ENCODE measurements around the gene TAF7L.
A peak's percentile ranks its signal among the peaks of the same experiment; 100 is the strongest.
"Not testable (repeated sequence)": the region's sequence is repeated elsewhere in the genome, so short reads cannot be mapped to it uniquely, and the experiment has no call there.

TAF7L gene, protein sequence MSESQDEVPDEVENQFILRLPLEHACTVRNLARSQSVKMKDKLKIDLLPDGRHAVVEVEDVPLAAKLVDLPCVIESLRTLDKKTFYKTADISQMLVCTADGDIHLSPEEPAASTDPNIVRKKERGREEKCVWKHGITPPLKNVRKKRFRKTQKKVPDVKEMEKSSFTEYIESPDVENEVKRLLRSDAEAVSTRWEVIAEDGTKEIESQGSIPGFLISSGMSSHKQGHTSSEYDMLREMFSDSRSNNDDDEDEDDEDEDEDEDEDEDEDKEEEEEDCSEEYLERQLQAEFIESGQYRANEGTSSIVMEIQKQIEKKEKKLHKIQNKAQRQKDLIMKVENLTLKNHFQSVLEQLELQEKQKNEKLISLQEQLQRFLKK

GRCh38 chrX:101290957-101291603, at the start of gene TAF7L:
TAF7L (minus strand) TSS chrX:101291334; CDS start chrX:101287543, 3,791 bp downstream.
- DNase-seq (ENCODE audit: low read depth) = no peak

DNA sequence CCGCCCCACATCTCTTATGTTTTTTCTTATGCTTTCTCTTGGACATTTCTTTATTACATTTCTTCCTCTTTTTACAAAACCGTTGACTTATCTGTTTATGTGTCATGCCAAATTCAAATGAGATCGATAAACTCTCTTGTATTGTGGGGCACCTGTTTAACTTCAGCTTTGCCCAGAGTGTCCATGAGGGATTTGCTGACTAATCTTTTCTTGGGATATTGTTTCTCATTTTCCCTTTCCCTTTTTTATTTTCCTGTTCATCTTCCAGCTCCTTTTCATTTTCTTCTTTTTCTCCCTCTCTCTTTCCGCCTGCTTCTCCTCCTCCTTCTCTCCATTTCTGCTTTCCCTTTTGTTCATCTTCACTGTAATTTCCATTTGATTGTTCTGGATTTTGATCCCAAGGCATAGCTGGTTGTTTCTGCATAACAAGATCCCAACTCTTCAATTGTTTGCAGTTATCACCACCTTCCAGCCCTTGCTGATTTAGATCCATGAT, 46.7 kb upstream of the TAF7L start:
- DNase-seq (ENCODE audit: low read depth) = no peak

- DNase-seq (ENCODE audit: low read depth) = not testable (repeated sequence)
These were observed 43.2 kb upstream of the TAF7L start for GRCh38 chrX:101334310-101334709.

DNA sequence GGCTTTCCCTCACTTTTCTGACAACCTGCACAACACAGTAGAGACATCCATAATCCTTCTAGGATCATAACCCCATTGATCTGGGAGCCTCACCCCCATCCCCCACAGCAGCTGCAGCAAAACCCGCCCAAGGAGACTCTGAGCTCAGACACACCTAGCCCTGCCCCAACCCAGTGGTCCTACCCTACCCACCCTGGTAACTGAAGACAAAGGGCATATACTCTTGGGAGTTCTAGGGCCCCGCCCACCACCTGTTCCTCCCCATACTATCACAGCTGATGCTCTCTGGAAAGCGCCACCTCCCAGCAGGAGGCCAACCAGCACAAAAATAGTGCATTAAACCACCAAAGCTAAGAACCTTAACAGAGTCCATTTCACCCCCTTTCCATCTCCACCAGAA, 35.5 kb upstream of the TAF7L start:
- DNase-seq (ENCODE audit: low read depth) = not testable (repeated sequence)

GRCh38 chrX:101303790-101304189, 12.7 kb upstream of the TAF7L start:
- DNase-seq (ENCODE audit: low read depth) = no peak

DNA sequence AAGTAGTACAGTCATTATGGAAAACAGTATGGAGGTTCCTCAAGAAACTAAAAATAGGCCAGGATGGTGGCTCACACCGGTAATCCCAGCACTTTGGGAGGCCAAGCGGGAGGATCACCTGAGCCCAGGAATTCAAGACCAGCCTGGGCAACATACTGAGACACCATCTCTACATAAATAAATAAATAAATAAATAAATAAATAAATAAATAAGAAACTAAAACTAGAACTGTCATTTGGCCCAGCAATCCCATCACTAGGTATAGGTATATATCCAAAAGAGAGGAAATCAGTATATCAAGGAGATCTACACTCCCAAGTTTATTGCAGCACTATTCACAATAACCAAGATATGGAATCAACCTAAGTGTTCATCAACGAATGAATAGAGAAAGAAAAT, 4.5 kb upstream of the TAF7L start:
- DNase-seq (ENCODE audit: low read depth) = not testable (repeated sequence)

DNA sequence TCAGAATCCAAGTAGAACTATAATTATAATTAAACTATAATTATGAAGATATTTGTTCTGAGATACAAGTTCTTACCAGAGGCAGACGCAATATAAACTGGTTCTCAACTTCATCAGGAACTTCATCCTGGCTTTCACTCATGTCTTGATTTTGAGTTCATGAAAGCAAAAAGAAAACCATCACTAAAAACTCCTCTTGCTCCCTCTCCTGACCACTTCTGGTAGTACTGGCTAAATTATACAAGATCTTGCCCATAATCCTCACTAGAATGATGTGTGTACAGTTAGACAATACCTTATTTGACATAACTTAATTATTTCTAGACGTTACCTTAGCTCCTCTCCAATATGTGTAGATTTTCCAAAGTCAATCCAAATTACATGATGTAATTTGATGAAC, 3.7 kb downstream of the TAF7L start:
- peak; percentile 28 for DNase-seq (ENCODE audit: low read depth)

DNA sequence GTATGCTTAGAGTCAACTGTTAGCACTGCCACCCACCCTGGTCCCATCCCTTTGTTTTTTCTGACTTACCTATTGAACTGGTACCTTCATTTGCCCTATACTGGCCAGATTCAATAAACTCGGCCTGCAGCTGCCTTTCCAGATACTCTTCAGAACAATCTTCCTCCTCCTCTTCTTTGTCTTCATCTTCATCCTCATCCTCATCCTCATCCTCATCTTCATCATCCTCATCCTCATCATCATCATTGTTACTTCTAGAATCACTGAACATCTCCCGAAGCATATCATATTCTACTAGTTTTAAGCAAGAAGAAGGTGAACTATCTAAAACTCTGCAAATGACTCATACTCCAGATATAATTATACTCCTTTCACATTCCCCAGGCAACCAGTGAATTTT, 14.9 kb downstream of the TAF7L start:
- DNase-seq (ENCODE audit: low read depth) = no peak

DNA sequence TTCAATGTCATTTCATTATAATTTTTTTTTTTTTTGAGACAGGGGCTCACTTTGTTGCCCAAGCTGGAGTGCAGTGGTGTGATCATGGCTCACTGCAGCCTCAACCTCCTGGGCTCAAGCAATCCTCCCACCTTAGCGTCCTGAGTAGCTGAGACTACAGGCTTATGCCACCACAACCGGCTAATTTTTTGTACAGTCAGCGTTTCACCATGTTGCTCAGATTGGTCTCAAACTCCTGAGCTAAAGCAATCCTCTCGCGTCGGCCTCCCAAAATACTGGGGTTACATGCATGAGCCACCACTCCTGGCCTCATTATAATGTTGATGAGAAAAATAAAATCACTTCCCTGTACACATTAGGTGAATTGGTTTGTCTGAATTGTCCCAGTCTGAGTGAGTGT, 16.9 kb downstream of the TAF7L start:
- DNase-seq (ENCODE audit: low read depth) = no peak

- DNase-seq (ENCODE audit: low read depth) = peak; percentile 54
These were observed 25.2 kb downstream of the TAF7L start for GRCh38 chrX:101265869-101266428.

- DNase-seq (ENCODE audit: low read depth) = peak; percentile 21
These were observed 27.4 kb downstream of the TAF7L start for GRCh38 chrX:101263766-101264165.

DNA sequence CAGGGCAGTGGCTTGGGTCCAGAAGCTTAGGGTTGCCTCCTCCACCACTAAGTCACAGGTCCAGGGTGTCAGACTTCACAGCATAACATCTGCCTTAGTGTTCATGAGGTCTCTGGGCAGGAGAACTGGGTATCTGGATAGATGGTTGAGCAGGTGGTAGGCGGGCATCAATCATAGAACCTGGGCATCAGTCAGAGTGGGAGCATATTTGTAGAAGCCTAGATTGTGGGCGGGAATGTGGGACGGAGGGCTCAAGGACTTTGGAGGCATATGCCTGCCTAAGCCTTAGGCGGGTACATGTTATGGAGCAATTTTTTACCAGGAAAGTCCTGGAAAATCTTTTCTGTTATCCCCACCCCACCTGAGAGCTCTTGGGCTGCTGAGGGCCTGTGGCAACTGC, 28.5 kb downstream of the TAF7L start:
- DNase-seq (ENCODE audit: low read depth) = no peak

GRCh38 chrX:101260435-101260834, 30.7 kb downstream of the TAF7L start:
- no peak for DNase-seq (ENCODE audit: low read depth)

DNA sequence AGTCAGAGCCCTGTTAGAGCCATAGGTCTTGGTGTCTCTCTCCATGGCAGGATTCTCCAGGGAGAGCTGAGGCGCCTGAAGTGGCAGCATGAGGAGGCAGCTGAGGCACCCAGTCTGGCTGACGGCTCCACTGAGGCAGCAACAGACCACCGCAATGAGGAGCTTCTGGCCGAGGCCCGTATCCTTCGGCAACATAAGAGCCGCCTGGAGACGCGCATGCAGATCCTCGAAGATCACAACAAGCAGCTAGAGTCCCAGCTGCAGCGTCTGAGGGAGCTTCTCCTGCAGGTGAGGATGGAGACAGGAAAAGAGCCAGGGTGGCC, 32.9 kb downstream of the TAF7L start:
- no peak for DNase-seq (ENCODE audit: low read depth)

DNA sequence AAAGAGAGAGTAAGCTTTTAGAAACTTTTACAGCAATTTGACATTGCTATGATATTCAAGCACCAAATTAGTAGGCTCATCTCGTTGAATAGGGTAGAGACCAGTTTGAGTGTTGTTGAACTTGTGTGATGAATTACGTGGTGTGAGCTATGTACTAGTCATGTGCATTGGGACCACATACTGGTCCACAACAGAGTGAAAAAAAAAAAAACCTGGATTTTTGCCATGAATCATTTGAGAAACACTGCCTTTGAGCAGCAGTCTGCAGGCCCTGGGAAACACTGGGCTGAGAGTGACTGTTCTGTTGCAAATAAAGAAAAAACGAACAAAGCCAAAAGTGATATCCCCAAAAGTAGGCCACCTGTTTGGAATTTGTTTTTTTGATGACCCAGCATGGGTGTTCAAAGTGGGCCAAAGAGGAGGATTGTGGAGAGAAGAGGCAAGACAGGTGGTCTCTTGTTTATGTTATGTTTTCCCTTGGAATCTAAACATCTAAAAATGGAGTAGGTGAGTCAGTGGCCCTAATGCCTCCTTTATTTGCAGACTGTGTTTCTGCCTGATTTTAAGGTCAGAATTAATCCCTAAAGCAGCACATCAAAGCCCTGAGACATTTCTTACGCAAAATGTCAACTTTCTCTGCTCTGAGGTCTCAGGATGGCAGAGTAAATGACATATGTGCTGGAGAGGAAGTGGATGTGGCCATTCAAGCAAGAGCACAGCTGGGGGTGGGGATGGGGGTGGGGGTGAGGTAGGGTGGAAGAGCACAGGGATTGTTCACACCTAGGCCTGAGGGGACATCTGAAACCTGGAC, 33.5 kb downstream of the TAF7L start:
- peak; percentile 20 for DNase-seq (ENCODE audit: low read depth)

DNA sequence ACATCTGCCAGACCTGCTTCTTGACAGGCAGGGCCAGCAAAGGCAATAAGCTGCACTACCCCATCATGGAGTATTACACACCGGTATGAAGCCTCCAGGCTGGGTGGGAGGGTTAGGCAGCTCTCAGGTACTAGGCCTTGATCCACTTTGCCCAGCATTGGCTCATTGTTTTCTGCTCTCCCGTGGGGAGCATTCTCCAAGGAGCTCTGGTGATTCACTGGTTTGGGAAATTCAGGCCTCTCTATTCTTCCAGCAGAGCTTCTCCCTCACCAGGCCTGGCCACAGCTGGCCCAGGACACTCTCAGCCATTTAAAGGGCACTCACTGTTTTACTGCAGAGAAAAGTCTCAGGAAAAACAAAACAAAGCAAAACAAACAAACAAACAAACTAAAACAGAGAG, 38.5 kb downstream of the TAF7L start:
- DNase-seq (ENCODE audit: low read depth) = peak; percentile 50

- DNase-seq (ENCODE audit: low read depth) = no peak
These were observed 49.6 kb downstream of the TAF7L start for GRCh38 chrX:101241531-101241930.

- no peak for DNase-seq (ENCODE audit: low read depth)
These were observed 54.1 kb downstream of the TAF7L start for GRCh38 chrX:101237041-101237440.

DNA sequence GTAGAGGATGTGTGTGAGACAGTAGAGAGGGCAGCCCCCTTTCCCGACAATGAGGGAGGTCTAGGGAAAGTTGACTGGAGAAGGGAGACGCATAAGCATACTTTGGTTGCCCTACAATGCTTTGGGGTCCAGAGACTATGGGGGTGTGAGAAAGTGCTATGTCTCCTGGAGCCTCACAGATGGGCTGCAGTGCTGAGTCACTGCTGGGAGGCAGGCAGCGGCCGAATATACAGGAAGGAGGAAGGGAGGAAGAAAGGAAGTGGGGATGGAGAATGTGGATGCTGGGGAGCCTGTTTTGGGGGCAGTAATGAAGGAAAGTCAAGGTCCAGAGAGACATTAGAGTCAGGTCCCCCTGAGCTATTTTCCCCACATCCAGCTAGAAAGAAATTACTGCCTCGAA, 58.8 kb downstream of the TAF7L start:
- no peak for DNase-seq (ENCODE audit: low read depth)

GRCh38 chrX:101231080-101231479, 60.1 kb downstream of the TAF7L start:
- DNase-seq (ENCODE audit: low read depth) = no peak

- no peak for DNase-seq (ENCODE audit: low read depth)
These were observed 60.5 kb downstream of the TAF7L start for GRCh38 chrX:101230636-101231035.

DNA sequence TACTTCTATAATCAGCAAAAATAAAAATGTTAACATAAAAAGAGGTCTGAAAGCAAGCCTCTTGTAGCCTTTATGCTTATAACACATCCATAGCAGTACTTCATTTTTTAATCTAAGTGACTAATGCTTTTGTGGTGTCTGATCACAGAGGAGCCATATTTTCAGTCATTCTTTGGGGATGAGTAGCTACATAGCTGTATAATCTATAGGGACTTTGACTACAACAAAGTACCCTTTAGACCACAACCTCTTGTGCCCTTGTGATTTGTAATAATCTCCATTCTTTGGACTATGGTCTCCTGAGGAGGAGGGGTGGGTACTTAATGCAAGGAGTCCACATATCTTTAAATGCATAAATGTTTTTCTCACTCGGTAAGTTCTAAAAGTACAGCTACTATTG, 62.0 kb downstream of the TAF7L start:
- peak; percentile 30 for DNase-seq (ENCODE audit: low read depth)
